HG03354 (cell line): Measurements from ENCODE around the gene INSM1.
A peak's percentile ranks its signal among the peaks of the same experiment; 100 is the strongest.

ENCODE experiments used
- ATAC-seq: cut with Tn5 transposase; IDR thresholded peaks from one replicate; pipeline ENCODE4 v1.9.1; 2021; ENCODE audit warnings: mild to moderate bottlenecking; ENCODE audit not compliant: unreplicated experiment, poor library complexity, severe bottlenecking

The INSM1 gene

GRCh38 chr20:20359628-20360027 is 8.3 kb upstream of the INSM1 start:
- ATAC-seq, result no peak

GRCh38 chr20:20360464-20360863 is 7.4 kb upstream of the INSM1 start:
- peak; percentile 79 for ATAC-seq

- ATAC-seq, result no peak
Measured at GRCh38 chr20:20362774-20363433, 5.0 kb upstream of the INSM1 start.

DNA sequence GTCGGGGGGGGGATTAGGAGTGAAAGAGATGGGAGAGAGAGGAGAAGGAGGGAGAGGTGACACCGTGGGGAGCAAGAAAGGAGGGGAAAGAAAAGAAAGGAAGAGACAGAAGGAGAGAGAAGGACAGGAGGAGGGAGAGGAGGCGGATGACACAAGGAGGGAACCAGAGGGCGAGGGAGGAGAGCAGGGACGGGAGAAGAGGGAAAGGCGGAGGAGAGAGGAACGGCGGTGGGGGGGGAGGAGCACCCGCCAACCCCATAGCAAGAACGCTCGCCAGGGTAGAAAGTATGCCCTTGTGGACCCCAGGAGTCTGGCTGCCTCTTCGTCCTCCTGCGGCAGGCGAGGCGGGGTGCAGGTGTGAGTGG is 4.5 kb upstream of the INSM1 start:
- no peak for ATAC-seq

- ATAC-seq, result no peak
Measured at GRCh38 chr20:20363799-20364592, 3.9 kb upstream of the INSM1 start.

GRCh38 chr20:20364593-20365479 is 3.1 kb upstream of the INSM1 start:
- no peak for ATAC-seq

- ATAC-seq, result no peak
Measured at GRCh38 chr20:20365480-20366161, 2.3 kb upstream of the INSM1 start.

DNA sequence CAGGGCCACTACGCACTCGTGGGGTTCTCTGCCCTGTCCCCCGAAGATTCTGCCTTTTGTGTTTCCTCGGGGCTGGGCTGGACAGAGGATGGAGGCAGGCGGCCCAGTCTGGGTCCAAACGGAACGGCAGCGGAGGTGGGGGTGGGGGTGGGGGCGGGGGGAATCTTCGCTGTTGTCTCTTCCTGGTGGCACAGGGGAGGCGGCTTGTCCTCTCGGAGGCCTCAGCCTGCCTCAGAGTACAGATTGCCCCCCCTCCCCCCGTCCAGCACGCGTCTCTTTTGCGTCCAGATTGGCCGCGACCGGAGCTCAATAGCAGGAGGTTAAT is 1.4 kb upstream of the INSM1 start:
- no peak for ATAC-seq

GRCh38 chr20:20366876-20367574 is 879 bp upstream of the INSM1 start:
- no peak for ATAC-seq

- no peak for ATAC-seq
Measured at GRCh38 chr20:20368418-20369249, 730 bp downstream of the INSM1 start.

GRCh38 chr20:20369250-20370093 is 1.6 kb downstream of the INSM1 start:
- no peak for ATAC-seq

DNA sequence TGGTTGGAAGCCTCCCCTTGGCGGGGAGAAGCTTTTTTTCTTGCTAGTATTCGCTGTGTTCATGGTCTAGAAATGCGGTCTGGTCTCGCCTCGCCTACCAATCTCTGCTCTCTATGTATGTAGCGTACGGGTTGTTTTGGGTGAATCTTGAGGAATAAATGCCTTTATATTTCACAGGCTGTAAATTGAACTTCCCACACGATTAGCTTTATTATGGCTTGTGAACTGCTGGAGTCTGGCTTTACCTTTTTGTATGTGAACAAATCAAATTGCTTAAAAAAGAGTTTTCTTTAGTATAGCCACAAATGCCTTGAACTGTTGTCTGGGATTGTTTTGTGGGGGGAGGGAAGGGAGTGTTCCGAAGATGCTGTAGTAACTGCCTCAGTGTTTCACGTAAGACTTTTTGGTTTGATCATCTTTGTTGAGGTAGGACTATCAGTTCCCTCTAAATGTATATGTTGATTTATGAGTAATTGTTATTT is 2.2 kb downstream of the INSM1 start:
- no peak for ATAC-seq

- ATAC-seq, result no peak
Measured at GRCh38 chr20:20371083-20371482, 3.2 kb downstream of the INSM1 start.

DNA sequence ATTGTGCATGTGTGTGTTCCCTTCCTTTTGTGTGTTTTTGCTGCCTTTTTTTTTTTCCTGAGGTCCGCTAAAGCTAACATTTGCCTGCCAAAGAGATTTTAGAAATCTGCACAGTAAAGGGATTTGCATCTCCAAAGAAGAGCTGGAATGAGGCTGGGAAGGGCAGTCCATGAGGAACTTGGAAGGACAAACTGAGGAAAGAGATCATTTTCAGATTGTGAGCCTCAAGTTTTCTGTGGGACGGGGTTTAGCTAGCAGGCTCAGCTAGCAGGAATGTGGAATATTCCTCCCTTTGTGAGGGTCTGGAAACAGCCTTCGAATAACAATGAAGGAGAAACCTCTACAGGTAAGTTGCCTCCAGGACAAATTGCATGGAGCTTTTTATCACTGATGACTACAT is 3.8 kb downstream of the INSM1 start:
- no peak for ATAC-seq

DNA sequence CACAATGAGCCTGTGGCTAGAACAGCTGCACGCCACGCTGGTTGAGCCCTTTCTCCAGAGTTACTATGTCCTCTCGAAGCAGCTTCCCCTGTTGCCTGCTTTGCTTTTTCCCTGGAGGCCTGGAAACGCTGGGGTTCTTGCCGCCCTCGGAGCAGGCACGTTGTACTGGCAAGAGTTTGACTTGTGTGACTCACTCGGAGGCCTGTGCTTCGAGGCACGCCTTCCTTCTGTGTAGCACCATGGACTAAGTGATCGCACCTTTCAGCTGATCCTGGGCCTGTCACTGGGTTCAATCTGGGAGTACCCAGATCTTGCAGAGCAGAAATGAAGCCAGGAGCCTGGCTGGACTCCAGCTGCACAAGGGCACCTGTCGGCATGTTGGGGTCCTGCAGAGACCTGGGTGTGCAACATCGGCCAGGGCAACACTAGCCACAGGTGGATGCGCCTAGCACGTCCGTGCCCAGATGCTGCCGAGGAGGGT is 5.2 kb downstream of the INSM1 start:
- ATAC-seq, result no peak

DNA sequence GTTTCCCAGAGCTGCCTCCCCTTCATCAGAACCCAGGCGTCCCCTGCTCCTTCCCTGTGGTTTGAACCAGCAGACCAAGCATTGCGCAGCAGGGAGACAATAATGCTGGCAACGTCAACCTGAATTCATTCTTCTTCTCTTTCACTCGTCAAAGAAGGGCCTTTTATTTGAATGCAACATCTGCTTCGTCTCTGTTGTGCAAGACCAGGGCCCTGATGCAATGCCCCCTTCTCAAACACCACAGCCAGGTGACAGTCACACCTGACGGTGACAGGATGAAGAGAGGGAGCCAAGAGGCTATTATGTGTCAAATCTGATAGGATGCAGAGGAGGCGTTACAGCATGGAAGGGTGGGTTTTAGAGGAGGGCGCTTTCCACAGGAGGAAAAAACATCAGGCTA is 8.0 kb downstream of the INSM1 start:
- ATAC-seq, result no peak

- ATAC-seq, result no peak
Measured at GRCh38 chr20:20386192-20386591, 18.3 kb downstream of the INSM1 start.

- no peak for ATAC-seq
Measured at GRCh38 chr20:20390393-20390792, 22.5 kb downstream of the INSM1 start.
